K562 (cell line): ENCODE results near the gene AZU1. TPM values are rescaled to one million over a fixed set of nuclear protein-coding genes. Genes with fewer than 3 reads are reported as not detected.

Source experiments
- CHD1 ChIP-seq: fragments of 200-600 bp; sonication (generic); IDR thresholded peaks from one replicate; pipeline ENCODE4 v1.6.1; 2012; ENCODE audit warnings: mild to moderate bottlenecking, moderate library complexity, low read length, inconsistent platforms
- CXXC5 ChIP-seq: fragments of 250-450 bp; sonication (Bioruptor Pico); IDR thresholded peaks from 2 replicates; pipeline ENCODE4 v1.8.0; 2022; ENCODE audit warnings: inconsistent platforms, mild to moderate bottlenecking, moderate library complexity
- EGR1 ChIP-seq: fragments of 450-650 bp; conservative IDR thresholded peaks from 2 replicates; pipeline ENCODE4 v1.6.1; 2017; ENCODE audit warnings: mild to moderate bottlenecking
- FOXO4 ChIP-seq: fragments of 450-650 bp; formaldehyde crosslinking; IDR thresholded peaks from 2 replicates; pipeline ENCODE4 v1.4.0; 2020; ENCODE audit warnings: mild to moderate bottlenecking, moderate library complexity
- LCOR ChIP-seq: sonication (generic); formaldehyde crosslinking; IDR thresholded peaks from 2 replicates; pipeline ENCODE4 v1.8.0; 2022; ENCODE audit warnings: mild to moderate bottlenecking, missing genetic modification reagents
- MXI1 ChIP-seq: IDR thresholded peaks from 2 replicates; pipeline ENCODE4 v1.6.1; 2011; ENCODE audit warnings: low read depth, mild to moderate bottlenecking, improper control_type of control experiment, low read length
- NFE2L1 ChIP-seq: fragments of 450-650 bp; IDR thresholded peaks from 2 replicates; pipeline ENCODE4 v1.6.1; 2016; ENCODE audit warnings: missing genetic modification characterization, low read depth, mild to moderate bottlenecking, missing compliant biosample characterization, moderate library complexity, borderline replicate concordance
- NRF1 ChIP-seq, 2 experiments: fragments of 450-650 bp; IDR thresholded peaks in 1 of 2; conservative IDR thresholded peaks in 1 of 2; 2 replicates each; pipeline ENCODE4 v1.6.1; 2014; ENCODE audit warnings: mild to moderate bottlenecking in 2 of 2
- POLR2AphosphoS5 ChIP-seq: IDR thresholded peaks from 2 replicates; pipeline ENCODE4 v1.6.1; 2011; ENCODE audit warnings: mild to moderate bottlenecking, low read depth, low read length, moderate library complexity; ENCODE audit not compliant: control insufficient read depth, insufficient read depth
- RAD51 ChIP-seq: fragments of 450-650 bp; IDR thresholded peaks from 2 replicates; pipeline ENCODE4 v1.7.1; 2016; ENCODE audit warnings: low read depth, mild to moderate bottlenecking, borderline replicate concordance
- RB1 ChIP-seq: fragments of 450-650 bp; IDR thresholded peaks from 2 replicates; pipeline ENCODE4 v1.6.1; 2017; ENCODE audit warnings: low read depth, mild to moderate bottlenecking
- STAG1 ChIP-seq: sonication (generic); formaldehyde crosslinking; IDR thresholded peaks from 2 replicates; pipeline ENCODE4 v1.5.0; 2020; ENCODE audit warnings: missing genetic modification reagents, borderline replicate concordance
- ZBTB7A ChIP-seq: IDR thresholded peaks from 2 replicates; pipeline ENCODE4 v1.6.1; 2011; ENCODE audit warnings: low read depth, mild to moderate bottlenecking, low read length, moderate library complexity, borderline replicate concordance; ENCODE audit not compliant: control insufficient read depth
- ZNF79 ChIP-seq: fragments of 250-450 bp; sonication (Bioruptor Pico); IDR thresholded peaks from 2 replicates; pipeline ENCODE4 v1.4.0; 2020; ENCODE audit warnings: low read depth, mild to moderate bottlenecking, moderate library complexity
- ZZZ3 ChIP-seq: fragments of 450-650 bp; IDR thresholded peaks from 2 replicates; pipeline ENCODE4 v1.6.1; 2016; ENCODE audit warnings: antibody characterized with exemption, mild to moderate bottlenecking, moderate library complexity
- polyA plus RNA-seq, 8 experiments: library from polyadenylated mRNA; depleted of rRNA in 4 of 8; stranded (reverse) in 5 of 8; unstranded in 3 of 8; fragments of >200 nt; fragmentation: Nextera tagmentation in 2 of 8; fragmentation: Illumina TruSeq in 1 of 8; extraction: Ambion mirVana in 2 of 8; extraction: Trizol in 1 of 8; gene quantifications; 2 replicates each; pipeline versions ENCODE4 v1.2.1 to v1.2.3, GENCODE V29; 2011 to 2014; ENCODE audit warnings: inconsistent platforms in 1 of 8, missing spikeins in 1 of 8
- total RNA-seq, 7 experiments: library from RNA; depleted of rRNA in 6 of 7; stranded (reverse); fragments of >200 nt in 6 of 7; fragmentation: Illumina TruSeq in 2 of 7; extraction: Trizol in 2 of 7; gene quantifications; 2 replicates each; pipeline versions ENCODE4 v1.2.1 to v1.2.3, GENCODE V29; 2011 to 2021; ENCODE audit warnings: low replicate concordance in 1 of 7
- TF ChIP-seq, protein P1 (sequence below), 3 experiments: IDR thresholded peaks in 2 of 3; conservative IDR thresholded peaks in 1 of 3; 2 replicates each; pipeline ENCODE4 v1.5.1; 2011 to 2012; ENCODE audit warnings: low read length in 3 of 3, mild to moderate bottlenecking in 3 of 3, control low read depth in 2 of 3, improper control_type of control experiment in 1 of 3, inconsistent platforms in 1 of 3, low read depth in 1 of 3, mixed read lengths in 1 of 3, moderate library complexity in 1 of 3; ENCODE audit not compliant: insufficient read depth in 2 of 3

AZU1 gene
- total and polyA plus RNA-seq, 9 of the 15 experiments (the other 6 are each of a cell fraction or from before 2014, with no cell fraction given) = 0.29 to 1.9 (median 0.59) TPM; not detected in 3

DNA sequence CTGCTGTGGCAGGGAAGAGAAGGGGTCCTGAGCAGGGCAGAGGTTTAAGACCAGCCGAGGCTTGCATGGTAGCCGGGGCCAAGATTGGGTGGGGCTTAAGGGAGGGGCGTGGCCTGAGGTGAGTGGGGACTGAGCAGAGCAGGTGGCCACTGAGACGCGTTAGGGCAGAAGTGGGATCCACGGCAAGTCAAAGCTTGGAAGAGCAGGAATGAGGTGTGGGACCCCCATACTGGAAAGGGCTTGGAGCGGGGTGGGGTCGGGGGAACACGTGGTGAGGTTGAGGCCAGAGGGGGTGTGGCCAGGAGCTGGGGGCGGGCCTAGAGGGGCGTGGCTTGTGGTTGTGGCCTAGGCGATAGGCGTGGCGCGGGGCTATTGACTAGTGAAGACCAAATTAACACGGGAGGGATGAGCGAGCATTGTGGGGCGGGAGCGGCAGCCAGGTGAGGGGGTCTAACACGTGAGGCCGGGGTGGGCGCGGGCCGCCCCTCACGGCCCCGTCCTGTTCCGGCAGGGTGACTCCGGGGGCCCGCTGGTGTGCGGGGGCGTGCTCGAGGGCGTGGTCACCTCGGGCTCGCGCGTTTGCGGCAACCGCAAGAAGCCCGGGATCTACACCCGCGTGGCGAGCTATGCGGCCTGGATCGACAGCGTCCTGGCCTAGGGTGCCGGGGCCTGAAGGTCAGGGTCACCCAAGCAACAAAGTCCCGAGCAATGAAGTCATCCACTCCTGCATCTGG is 35.1 kb downstream of the AZU1 start (continued):
- TF ChIP-seq ZBTB7A (peak; percentile 72; the same call in 1 of the 2 replicates), MXI1 (0 out of 2 replicates have a peak, but pooled peaks have one; percentile 51), FOXO4 (CRISPR knock-in tag) (no peak), EGR1 (peak; percentile 97), STAG1 (CRISPR knock-in tag) (no peak), CXXC5 (peak; percentile 53), LCOR (0 out of 2 replicates have a peak, but pooled peaks have one; percentile 30), ZNF79 (CRISPR knock-in tag) (no peak), ZZZ3 (no peak), RAD51 (peak; percentile 77), NFE2L1 (tag) (no peak), NRF1 (conservative IDR thresholded peaks at IDR 0.05 in 1 of 2, IDR thresholded peaks at IDR 0.05 in 1 of 2) (peak; percentile 24 to 42; a peak in 2 of 4 replicates), RB1 (0 out of 2 replicates have a peak, but pooled peaks have one; percentile 33), CHD1 (peak; percentile 41), POLR2AphosphoS5 (peak; percentile 27; the same call in 1 of the 2 replicates)
- TF ChIP-seq, protein P1, sequence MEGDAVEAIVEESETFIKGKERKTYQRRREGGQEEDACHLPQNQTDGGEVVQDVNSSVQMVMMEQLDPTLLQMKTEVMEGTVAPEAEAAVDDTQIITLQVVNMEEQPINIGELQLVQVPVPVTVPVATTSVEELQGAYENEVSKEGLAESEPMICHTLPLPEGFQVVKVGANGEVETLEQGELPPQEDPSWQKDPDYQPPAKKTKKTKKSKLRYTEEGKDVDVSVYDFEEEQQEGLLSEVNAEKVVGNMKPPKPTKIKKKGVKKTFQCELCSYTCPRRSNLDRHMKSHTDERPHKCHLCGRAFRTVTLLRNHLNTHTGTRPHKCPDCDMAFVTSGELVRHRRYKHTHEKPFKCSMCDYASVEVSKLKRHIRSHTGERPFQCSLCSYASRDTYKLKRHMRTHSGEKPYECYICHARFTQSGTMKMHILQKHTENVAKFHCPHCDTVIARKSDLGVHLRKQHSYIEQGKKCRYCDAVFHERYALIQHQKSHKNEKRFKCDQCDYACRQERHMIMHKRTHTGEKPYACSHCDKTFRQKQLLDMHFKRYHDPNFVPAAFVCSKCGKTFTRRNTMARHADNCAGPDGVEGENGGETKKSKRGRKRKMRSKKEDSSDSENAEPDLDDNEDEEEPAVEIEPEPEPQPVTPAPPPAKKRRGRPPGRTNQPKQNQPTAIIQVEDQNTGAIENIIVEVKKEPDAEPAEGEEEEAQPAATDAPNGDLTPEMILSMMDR (IDR thresholded peaks at IDR 0.05 in 2 of 3, conservative IDR thresholded peaks at IDR 0.05 in 1 of 3; ENCODE audit: insufficient read depth in 2 of 3, low read depth in 1 of 3, low read length in 3 of 3) = no peak
